HL-60 (cell line): ENCODE data around the gene ARL3.

Source experiments
- GABPA ChIP-seq: IDR thresholded peaks from 2 replicates; pipeline ENCODE4 v1.6.1; 2012; ENCODE audit warnings: low read depth
- POLR2AphosphoS5 ChIP-seq: IDR thresholded peaks from 2 replicates; pipeline ENCODE4 v1.6.1; 2012; ENCODE audit warnings: low read depth
- REST ChIP-seq: IDR thresholded peaks from 2 replicates; pipeline ENCODE4 v1.6.1; 2012; ENCODE audit warnings: low read depth; ENCODE audit not compliant: insufficient replicate concordance
- SPI1 ChIP-seq: IDR thresholded peaks from 2 replicates; pipeline ENCODE4 v1.6.1; 2012; ENCODE audit warnings: low read depth, mild to moderate bottlenecking, borderline replicate concordance
- TF ChIP-seq, protein P1 (sequence below): IDR thresholded peaks from one replicate; pipeline ENCODE4 v1.5.1; 2011; ENCODE audit warnings: low read length, control low read depth, inconsistent platforms; ENCODE audit not compliant: insufficient read depth

GRCh38 chr10:102698894-102699293 lies 15.3 kb downstream of the ARL3 start:
- TF ChIP-seq REST, result no peak
- TF ChIP-seq, protein P1, sequence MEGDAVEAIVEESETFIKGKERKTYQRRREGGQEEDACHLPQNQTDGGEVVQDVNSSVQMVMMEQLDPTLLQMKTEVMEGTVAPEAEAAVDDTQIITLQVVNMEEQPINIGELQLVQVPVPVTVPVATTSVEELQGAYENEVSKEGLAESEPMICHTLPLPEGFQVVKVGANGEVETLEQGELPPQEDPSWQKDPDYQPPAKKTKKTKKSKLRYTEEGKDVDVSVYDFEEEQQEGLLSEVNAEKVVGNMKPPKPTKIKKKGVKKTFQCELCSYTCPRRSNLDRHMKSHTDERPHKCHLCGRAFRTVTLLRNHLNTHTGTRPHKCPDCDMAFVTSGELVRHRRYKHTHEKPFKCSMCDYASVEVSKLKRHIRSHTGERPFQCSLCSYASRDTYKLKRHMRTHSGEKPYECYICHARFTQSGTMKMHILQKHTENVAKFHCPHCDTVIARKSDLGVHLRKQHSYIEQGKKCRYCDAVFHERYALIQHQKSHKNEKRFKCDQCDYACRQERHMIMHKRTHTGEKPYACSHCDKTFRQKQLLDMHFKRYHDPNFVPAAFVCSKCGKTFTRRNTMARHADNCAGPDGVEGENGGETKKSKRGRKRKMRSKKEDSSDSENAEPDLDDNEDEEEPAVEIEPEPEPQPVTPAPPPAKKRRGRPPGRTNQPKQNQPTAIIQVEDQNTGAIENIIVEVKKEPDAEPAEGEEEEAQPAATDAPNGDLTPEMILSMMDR, result no peak
- TF ChIP-seq POLR2AphosphoS5, result no peak
- TF ChIP-seq SPI1, result no peak
- no peak for TF ChIP-seq GABPA
